ENCODE measurements around the gene EPM2A.
"Not testable (repeated sequence)": the region's sequence is repeated elsewhere in the genome, so short reads cannot be mapped to it uniquely, and the experiment has no call there.

The EPM2A gene

GRCh38 chr6:145728444-145729385, 6.6 kb downstream of the EPM2A start:
- no peak for DNase-seq

- peak; percentile 1 for DNase-seq
Observed at GRCh38 chr6:145727817-145728388, 7.4 kb downstream of the EPM2A start.

GRCh38 chr6:145725570-145725969, 9.8 kb downstream of the EPM2A start:
- DNase-seq = no peak

GRCh38 chr6:145723646-145724045, 11.7 kb downstream of the EPM2A start:
- no peak for DNase-seq

GRCh38 chr6:145722190-145722589, 13.1 kb downstream of the EPM2A start:
- no peak for DNase-seq

- DNase-seq = no peak
Observed at GRCh38 chr6:145721144-145721543, 14.2 kb downstream of the EPM2A start.

- no peak for DNase-seq
Observed at GRCh38 chr6:145715426-145715825, 19.9 kb downstream of the EPM2A start.

GRCh38 chr6:145714731-145715130, 20.6 kb downstream of the EPM2A start:
- no peak for DNase-seq

GRCh38 chr6:145713773-145714172, 21.5 kb downstream of the EPM2A start:
- DNase-seq = no peak

GRCh38 chr6:145711372-145711771, 23.9 kb downstream of the EPM2A start:
- no peak for DNase-seq

- no peak for DNase-seq
Observed at GRCh38 chr6:145707397-145707796, 27.9 kb downstream of the EPM2A start.

- DNase-seq = no peak
Observed at GRCh38 chr6:145705561-145705960, 29.8 kb downstream of the EPM2A start.

- DNase-seq = no peak
Observed at GRCh38 chr6:145704143-145704781, 31.1 kb downstream of the EPM2A start.

- no peak for DNase-seq
Observed at GRCh38 chr6:145699462-145699861, 35.9 kb downstream of the EPM2A start.

GRCh38 chr6:145697401-145697800, 37.9 kb downstream of the EPM2A start:
- DNase-seq = not testable (repeated sequence)

- DNase-seq = no peak
Observed at GRCh38 chr6:145694083-145694737, 41.1 kb downstream of the EPM2A start.

GRCh38 chr6:145690969-145691368, 44.4 kb downstream of the EPM2A start:
- DNase-seq = no peak

- no peak for DNase-seq
Observed at GRCh38 chr6:145689529-145689928, 45.8 kb downstream of the EPM2A start.

GRCh38 chr6:145688493-145688905, 46.8 kb downstream of the EPM2A start:
- DNase-seq = no peak

GRCh38 chr6:145685932-145686331, 49.4 kb downstream of the EPM2A start:
- DNase-seq = no peak

GRCh38 chr6:145681965-145682364, 53.4 kb downstream of the EPM2A start:
- no peak for DNase-seq

GRCh38 chr6:145673504-145673903, 61.8 kb downstream of the EPM2A start:
- DNase-seq = no peak

GRCh38 chr6:145670311-145670710, 65.0 kb downstream of the EPM2A start:
- no peak for DNase-seq
